Testis (tissue), 2 donors: ENCODE data around the gene TRIM27.

Experiments used
- POLR2A ChIP-seq: fragments of 450-650 bp; IDR thresholded peaks from one replicate; pipeline ENCODE4 v1.6.1; 2017; ENCODE audit warnings: antibody characterized with exemption, mild to moderate bottlenecking, moderate library complexity
- TF ChIP-seq, protein P1 (sequence below), 3 experiments: fragments of 450-650 bp in 2 of 3; fragments of 200-600 bp in 1 of 3; sonication (generic) in 1 of 3; IDR thresholded peaks; one replicate each; pipeline ENCODE4 v1.5.1; 2016 to 2019; ENCODE audit warnings: antibody characterized with exemption in 3 of 3, mild to moderate bottlenecking in 2 of 3, moderate library complexity in 1 of 3

- TF ChIP-seq, protein P1, sequence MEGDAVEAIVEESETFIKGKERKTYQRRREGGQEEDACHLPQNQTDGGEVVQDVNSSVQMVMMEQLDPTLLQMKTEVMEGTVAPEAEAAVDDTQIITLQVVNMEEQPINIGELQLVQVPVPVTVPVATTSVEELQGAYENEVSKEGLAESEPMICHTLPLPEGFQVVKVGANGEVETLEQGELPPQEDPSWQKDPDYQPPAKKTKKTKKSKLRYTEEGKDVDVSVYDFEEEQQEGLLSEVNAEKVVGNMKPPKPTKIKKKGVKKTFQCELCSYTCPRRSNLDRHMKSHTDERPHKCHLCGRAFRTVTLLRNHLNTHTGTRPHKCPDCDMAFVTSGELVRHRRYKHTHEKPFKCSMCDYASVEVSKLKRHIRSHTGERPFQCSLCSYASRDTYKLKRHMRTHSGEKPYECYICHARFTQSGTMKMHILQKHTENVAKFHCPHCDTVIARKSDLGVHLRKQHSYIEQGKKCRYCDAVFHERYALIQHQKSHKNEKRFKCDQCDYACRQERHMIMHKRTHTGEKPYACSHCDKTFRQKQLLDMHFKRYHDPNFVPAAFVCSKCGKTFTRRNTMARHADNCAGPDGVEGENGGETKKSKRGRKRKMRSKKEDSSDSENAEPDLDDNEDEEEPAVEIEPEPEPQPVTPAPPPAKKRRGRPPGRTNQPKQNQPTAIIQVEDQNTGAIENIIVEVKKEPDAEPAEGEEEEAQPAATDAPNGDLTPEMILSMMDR (IDR thresholded peaks at IDR 0.05) = no peak
- TF ChIP-seq POLR2A = no peak
Observed at GRCh38 chr6:28868873-28869272, 54.9 kb downstream of the TRIM27 start.
